ENCODE data around the gene CPN2.

Gene CPN2

DNA sequence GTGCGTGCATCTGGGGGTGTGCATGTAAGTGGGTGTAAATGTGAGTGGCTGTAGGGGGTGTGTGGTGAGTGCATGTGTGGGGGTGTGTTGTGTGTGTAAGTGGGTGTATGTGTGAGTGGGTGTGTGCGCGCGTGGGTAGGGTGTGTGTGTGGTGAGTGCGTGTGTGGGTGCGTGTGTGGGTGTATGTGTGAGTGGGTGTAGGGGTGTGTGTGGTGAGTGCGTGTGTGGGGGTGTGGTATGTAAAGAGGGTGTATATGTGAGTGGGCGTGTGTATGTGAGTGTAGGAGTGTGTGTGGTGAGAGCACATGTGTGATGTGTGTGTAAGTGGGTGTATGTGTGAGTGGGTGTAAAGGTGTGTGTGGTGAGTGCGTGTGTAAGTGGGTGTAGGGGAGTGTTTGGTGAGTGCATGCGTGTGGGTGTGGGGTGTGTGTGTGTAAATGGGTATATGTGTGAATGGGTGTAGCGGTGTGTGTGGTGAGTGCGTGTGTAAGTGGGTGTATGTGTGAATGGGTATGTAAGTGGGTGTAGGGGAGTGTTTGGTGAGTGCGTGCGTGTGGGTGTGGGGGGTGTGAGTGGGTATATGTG is 916 bp upstream of the CPN2 start:
- DNase-seq, result no peak

DNA sequence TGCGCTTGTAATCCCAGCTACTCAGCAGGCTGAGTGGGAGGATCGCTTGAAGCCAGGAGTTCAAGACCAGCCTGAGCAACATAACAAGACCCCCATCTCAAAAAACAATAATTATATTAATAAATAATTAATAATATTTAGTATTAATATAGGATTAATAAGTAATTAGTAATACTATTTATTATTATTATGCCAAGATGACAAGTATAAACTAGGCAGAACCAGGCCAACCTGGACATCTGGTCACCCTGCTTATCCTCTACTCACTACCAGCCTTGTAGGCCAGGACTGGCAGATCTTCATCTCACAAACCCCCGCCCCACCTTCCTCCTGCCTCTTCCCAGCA is 429 bp downstream of the CPN2 start:
- no peak for DNase-seq

DNA sequence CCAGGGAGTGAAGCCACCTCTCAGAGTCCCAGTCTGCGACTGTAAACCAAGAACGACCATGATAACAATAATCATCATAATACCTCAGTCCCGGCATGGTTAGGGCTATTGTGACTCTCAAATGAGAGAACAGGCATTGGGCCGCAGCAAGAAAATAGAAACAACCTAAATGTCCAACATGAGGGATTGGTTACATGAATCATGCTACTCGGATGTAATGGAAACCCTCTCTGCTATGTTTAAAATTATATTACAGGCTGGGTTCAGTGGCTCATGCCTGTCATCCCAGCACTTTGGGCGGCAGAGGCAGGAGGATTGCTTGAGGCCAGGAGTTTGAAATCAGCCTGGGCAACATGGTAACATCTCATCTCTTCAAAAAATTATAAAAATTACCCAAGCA is 2.8 kb downstream of the CPN2 start:
- no peak for DNase-seq

DNA sequence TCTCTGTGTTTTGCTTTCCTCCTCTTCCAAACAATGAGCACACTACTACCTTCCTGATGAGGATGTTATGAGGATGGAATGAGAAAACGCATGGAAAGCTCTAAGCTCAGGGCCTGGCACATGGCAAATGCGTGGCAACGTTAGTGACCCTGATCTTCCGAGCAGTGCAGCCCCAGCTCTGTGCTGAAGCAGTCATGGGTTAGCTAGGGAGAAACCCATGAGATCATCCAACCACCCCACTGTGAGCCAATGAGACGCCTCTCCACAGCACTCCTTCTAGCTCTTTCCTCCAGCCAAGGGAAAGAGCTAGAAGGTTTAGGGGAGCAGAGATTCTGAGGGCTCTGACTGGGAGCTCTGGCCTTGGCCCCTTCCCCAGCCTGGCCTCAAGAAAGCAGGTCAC is 4.5 kb downstream of the CPN2 start:
- DNase-seq, result no peak

DNA sequence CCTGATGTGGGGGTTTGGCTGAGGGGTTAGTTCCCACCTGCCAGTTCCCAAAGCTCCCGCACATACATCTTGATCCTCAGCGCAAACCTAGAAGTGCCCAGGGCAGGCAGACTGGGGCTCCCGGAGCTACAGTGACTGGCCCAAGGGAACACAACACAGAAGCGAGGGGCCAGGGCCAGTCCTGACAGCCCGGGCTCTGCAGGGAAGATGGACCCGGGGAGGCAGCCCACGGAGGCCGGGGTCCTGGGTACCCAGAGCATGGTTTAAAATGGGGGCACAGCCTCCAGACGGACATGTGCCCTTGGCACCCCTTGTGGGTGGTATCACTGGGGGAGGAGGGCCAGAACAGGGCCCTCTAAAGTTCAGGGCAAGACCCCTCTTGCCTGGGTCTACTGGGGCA is 5.1 kb downstream of the CPN2 start:
- no peak for DNase-seq

DNA sequence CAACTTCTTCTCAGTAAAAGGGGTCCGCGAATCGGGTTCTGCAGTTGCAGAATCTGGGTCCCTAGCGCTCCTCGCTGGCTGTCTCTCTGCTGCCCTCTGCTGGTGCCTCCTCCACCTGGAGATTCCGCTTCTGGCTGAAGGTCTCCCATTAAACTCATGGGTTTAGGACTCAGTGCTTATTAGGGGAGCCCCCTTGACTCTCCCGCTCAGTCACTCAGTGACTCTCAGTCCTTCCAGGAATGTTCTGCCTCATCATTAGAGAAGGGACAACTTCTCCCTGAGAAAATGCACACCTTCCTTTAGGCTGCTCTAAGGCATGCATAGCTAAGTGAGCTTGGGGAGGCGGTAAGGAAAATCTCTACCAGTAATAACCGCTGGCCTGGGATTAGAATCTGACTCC is 7.1 kb downstream of the CPN2 start:
- DNase-seq, result no peak

DNA sequence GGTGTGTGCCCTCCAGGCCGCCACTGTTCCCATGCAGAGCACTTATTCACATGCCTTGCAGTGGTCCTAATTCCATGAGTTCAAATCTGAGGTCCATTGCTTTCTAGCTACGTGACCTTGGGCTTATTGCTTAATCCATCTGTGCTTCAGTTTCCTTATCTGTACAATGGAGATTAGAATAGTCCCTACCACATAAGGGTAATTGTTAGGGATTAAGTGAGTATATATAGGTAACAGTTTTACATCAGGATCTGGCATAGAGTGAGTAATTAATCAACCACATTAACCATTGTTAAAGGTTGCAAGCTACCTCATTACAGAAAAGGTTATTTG is 7.6 kb downstream of the CPN2 start:
- no peak for DNase-seq

DNA sequence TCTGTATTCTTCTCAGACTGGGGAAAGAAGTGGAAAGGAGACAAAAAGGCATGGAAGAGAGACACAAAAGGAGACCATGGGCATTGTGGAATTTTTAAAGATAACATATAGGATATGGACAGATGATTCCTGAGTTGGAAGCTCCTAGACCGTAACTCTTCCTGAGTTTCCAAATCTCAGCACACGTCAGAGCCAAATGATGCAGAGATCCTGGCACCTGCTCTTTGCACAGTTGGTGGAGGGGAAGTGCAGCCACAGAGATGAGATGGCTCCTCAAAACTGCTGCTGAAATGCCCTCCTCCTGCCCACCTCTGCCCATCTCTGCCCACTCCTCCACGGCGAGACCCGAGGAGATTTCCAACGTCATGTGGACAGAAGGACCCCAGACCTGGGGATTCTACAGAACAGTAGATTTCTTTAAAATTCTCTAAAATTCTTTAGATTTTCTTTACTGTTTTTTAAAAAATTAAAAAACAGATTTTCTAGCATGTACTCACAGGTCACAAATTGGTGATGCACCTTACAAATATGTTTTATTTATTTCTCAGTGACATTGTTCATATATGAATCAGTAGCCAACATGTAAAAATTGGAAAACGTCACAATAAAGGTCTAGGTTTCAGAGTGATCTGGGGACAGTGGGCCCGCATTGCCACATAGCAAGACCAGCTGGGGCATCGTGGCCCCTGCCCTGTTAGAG is 8.1 kb downstream of the CPN2 start:
- DNase-seq, result no peak

DNA sequence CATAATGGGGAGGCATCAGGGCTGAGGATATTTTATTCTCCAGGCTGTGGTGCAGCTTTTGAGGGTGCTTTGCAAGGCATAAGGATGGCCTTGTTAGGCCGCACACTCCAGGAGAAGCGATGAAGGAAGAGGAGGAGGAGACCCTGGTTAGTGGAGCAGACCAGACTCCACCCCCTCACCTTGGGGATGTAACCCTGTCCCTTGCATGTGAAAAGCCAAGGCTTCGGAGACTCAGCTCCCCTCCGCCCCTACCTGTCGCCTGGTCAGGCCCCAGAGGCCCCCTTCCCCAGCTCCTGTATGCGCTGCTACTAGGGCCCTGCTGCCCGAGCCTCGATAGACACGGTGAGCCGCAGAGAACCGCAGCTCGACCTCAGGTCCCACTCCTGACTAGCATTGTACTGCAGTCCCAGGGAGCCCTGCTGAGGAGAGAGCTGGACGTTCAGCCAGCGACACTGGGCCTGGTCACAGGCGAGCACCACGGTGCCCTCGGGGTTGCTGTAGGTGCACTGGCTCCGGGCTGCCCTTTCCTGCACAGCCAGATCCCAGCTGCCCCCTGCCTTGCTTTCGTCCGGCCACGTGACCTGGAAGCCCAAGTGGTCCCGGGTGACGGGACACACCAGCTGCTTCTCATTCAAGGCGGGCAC is 10.2 kb downstream of the CPN2 start:
- no peak for DNase-seq

DNA sequence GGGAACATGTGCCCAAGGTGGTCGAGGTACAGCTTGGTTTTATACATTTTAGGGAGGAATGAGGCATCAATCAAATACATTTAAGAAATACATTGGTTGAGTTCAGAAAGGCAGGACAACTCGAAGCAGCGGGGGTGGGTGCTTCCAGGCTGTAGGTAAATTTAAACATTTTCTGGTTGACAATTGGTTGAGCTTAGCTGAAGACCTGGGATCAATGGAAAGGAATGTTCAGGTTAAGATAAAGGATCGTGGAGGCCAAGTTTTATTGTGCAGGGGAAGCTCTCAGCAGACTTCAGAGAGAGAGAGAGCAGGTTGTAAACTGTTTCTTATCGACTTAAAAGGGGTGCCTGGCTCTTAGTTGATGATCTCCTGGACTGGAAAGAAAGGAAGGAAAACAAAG is 11.3 kb downstream of the CPN2 start:
- no peak for DNase-seq

DNA sequence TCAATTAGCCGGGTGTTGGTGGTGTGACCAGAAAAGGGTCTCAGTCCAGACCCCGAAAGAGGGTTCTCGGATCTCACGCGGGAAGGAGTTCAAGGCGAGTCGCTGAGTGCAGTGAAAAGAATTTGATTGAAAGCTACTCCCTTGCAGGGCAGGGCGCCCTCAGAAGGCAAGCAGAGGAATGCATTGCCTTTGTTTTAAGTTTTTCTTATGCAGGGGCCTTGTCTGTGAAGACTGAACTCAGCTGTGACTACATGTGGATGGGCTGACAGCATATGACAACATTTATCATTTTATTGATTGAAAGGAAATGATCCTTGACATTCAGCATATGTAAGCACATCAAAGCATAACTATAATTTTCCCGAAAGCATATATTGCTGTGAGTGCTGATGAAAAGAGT is 11.8 kb downstream of the CPN2 start:
- DNase-seq, result no peak

DNA sequence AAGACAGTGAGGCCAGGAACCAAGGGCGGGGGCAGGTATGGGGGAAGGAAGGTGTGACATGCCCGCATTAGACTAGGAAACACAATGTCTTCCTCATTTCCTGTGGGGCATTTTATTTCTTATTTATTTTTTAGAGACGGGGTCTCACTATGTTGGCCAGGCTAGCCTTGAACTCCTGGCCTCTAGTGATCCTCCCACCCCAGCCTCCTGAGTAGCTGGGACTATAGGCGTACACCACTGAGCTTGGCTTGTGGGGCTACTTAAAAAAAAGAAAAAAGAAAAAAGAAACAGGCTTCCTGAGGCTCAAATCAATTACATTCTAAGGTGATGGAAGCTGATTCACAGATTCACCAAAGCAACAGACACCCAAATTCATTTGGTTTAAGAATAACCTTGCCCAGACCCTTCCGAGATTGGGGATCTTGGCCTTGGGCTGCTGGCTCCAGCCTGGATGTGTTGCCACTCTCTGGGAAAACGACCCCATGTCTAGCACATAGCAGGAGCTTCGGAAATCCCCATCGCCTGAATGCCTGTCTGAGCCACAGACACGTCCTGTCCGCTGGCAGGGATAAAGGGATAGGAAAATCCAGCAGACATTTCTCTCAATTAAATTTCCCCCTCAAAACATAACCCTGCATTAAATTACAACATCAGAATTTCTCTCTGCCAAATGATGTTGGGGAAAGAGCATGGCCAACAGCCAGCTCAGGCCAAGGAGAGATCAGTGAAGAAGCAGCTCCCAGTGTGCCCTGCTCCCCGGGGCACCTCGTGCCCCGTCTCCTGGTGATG is 13.0 kb downstream of the CPN2 start:
- DNase-seq, result no peak

DNA sequence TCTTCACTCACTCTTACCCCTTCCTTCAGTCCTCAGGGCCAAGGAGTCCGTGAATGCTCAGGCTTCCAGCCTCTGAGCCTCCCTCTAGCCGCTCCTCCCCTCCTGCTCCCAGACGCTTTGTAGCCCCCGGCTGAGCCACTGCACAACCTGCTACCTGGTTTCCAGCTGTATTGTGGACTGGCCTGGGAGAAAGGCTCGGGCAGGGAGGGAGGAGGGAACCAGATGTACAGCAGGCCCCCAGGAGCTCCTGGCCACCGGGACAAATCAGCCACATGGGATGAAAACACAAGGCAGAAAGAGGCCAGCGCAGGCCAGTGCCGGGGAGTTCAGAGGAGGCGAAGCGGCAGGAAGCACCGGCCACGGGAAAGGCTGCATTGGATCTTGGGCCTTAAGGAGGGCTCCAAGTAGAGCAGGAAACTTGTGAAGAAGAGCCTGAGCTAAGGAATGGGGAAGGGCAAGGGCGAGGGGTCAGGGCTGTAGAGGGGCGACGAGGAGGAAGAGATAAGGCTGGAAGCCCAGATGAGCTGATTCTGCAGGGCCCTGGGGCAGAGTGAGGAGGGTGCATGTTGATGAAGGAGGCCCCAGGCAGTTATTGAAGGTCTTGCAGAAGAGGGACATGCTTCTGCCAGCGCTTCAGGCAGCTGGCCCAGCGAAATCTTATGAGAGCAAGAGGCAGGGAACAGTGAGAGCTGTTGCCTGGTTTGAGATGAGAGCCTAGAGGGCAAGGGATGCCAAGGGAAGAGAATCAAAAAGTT is 14.3 kb downstream of the CPN2 start:
- no peak for DNase-seq

DNA sequence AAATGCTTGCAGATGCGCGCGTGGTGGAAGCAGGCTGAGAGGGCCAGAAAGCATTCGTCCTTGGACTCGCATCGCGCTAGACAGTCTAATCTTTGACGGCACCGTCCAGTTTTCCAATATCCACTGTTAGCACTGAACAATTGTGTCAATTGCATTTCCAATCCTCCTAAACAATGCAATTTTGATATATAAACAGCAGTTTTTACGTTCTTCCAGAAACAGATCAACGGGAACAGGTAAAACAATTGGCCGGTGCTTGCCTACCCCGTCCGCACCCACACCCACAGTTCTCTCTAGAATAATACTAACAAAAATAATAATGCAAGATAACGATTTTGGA is 17.2 kb downstream of the CPN2 start:
- no peak for DNase-seq

DNA sequence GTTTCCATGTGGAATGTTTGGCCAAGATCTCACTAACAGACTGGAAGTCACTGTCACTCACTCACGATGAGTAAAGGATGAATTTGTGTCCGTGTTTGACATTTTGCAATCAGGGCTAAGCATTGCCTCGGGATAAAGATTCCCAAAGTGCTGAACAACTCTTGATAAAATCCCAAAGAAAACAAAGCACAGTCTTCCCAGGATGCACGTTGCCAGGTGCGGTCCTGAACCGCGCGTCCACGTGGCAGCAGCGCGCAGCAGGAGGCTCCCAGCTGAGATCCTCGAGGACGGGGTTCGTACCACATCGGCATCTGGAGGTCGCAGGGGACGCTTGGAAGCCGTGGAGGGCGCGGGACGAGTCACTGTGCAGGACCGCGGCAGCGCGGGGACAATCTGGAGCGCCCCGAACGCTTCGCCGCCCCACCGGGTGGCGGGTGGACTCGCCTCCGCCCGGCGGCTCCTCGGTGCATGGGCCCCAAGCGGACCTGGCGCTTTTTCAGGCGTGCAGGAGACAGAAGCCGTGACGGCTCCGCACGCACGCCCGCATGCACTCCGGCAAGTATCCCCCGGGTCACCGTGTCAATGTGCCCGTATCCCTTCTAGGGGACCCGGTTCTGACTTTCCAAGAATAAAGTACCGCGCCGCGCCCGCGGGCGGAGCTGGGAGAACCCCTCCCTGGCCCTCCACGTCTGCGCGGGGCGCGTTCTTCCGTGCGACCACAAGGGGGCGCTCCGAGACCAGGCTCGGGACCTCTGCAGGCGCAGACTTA is 17.7 kb downstream of the CPN2 start:
- DNase-seq, result no peak

DNA sequence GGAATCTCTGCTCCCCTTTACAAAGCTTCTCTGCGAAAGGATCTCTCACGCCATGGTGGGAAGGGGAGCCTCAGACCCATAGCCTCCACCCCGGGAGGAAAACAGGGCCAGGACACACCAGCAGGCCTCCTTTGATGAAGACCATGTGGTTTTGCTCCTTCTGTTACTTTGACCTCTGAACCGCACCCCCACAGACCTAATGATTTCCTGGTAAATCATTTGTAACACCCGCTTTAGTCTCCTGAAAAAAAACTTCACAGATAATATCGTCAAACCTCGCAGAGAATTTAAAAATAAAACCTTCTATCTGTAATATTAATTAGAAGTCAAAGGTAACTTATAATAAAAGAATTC is 18.3 kb downstream of the CPN2 start:
- no peak for DNase-seq

DNA sequence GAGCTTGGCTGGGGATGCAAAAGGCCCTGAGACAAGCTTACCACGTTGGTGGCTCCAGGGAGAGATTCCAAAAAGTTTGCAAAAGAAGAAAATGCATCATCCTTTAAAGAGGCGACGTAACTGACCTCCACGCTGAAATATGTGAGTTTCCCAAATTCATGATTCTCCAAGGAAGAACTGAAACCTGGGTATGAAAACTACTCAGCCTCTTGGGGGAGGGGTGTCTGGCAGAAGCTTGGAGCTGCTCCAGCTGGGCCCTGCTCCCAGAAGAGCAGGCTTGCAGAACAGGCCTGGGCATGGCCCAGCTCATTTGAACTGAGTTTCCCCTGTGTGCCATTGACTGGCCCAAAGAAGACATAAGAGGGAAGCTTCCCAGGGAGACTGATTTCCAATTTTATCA is 20.5 kb downstream of the CPN2 start:
- DNase-seq, result no peak

DNA sequence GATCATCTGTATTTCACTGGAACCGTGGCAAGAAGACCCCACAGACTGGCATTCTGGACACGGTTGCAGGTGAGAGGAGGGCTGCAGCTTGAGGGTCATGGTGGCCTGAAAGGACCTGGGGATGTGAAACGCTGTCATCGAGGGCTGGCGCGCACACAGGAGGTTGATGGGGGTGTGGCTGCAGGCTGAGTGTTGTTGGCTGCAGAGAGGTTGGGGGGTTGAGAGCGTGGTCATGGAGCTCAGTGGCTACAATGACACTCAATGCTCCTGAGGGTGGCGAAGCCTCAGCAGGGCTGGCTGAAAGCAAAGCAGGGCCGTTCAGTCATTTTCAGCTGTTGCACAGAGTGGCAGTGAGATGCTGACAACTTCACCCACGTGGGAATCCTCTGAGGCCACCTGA is 21.0 kb downstream of the CPN2 start:
- DNase-seq, result no peak

DNA sequence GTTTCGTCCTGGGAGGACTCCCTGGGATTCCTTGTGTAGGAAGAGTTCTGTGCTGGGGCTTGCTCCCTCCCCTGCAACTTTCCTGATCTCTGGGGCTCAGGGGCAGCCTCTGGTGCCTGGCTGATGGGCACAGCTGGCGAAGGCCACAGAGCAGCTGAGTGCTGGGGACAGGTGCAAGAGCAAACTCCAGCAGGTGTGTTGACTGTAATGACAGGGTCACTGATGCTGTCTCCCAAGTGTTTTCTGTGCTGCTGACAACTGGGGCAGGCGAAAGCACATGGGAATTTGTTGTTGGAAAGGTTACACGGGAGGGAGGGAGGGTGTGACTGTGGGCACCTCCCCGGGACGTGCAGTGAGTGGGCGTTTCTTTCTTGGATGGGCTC is 21.6 kb downstream of the CPN2 start:
- no peak for DNase-seq

DNA sequence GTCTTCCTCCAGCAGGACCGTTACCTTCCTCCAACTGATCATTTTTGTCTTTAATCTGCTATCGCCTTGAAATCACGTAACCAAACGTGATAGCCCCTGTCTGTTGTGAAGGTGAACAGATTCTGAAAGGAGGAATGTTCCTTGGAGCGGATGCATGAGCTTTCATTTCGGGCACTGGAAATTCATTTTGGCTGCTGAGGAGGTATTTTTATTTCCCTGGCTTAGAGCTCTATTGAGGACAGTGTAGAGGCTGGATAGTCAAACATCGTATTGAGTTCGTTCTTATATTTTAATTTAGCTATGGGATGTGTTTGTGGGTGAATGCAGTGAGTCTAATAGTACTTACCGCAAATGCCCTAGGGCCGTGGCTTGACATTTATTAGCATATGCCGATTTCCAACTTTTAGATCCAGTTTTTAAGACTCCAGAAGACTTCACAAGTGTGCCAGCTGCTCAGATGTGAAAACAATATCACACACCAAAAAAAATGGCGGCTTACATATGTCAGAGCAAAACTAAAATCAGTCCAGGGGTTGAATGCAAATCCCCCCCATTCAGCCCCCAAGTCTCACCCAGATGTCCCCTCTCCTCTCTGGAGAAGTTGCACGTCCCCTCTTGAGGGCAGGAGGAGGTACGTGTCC is 22.1 kb downstream of the CPN2 start:
- DNase-seq, result no peak

DNA sequence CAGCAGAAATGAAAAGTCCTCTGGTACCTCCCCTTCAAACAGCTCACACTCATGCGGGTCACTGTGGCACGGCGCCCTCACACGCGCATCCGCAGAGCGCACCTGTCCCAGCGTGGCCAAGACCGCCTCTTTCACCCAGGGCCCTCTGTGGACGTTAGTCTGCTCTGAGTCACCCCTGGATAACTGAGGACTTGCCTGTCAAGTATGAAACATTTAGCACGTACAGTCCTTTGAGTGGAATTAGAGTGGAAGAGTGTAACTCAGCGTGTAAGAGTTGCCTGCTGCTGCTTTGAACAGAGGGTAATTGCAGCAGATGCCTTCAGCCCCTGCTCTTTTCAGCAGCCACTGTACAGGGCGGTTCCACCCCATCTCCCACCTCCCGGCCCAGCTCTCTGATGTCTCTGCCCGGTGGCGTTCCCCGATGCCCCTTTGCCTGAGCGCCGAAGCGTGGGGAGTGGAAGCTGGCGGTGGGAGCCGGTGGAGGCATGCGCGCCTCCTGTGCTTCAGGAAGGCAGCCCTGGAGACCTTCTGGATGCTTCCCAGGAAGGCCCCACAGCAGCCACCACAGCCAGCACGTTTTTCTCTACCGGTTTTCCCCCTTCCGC is 23.0 kb downstream of the CPN2 start:
- no peak for DNase-seq

Measured in NCI-H187 treated with DMSO at 0.1 percent for 48 hours (cell line).